Activated CD4-positive, alpha-beta T cell treated with anti-CD3 and anti-CD28 coated beads, Interleukin-2, amount 50 U/mL, for 48 hours (primary cell): Measurements from ENCODE around the gene STARD13.
"Not testable (repeated sequence)": the region's sequence is repeated elsewhere in the genome, so short reads cannot be mapped to it uniquely, and the experiment has no call there.

Experiments used
- DNase-seq, 2 experiments: peaks; one replicate each; pipeline ENCODE4 v3.0.0-alpha.2; 2020

Gene STARD13

DNA sequence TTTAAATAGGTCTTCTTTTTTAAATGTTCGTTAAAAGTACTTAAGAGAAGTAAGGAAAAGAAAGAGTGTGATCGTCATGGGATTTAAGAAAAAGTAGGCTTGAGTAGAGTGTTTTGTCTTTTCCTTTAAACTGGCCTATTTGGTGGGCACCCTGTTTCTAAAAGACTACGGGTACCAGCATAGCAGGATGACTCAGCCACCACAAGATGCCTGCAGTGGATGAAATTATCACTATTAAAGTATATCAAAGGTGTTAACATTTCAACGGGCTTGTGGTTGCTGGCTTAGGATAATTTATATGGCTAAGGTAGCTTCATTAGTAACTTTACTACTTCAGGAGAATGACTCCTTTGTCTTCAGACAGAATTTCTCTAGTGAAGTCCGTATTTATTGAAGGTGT, 112.6 kb downstream of the STARD13 start:
- no peak for DNase-seq

- DNase-seq, result no peak
Measured at GRCh38 chr13:33172400-33172799, 113.2 kb downstream of the STARD13 start.

GRCh38 chr13:33169273-33169980, 116.1 kb downstream of the STARD13 start:
- DNase-seq, result no peak

- no peak for DNase-seq
Measured at GRCh38 chr13:33168321-33168960, 117.1 kb downstream of the STARD13 start.

- no peak for DNase-seq
Measured at GRCh38 chr13:33167491-33167890, 118.1 kb downstream of the STARD13 start.

GRCh38 chr13:33165787-33166186, 119.8 kb downstream of the STARD13 start:
- no peak for DNase-seq

- DNase-seq, result no peak
Measured at GRCh38 chr13:33164331-33164730, 121.2 kb downstream of the STARD13 start.

- not testable (repeated sequence) for DNase-seq
Measured at GRCh38 chr13:33162725-33163124, 122.8 kb downstream of the STARD13 start.

- no peak for DNase-seq
Measured at GRCh38 chr13:33158816-33159215, 126.7 kb downstream of the STARD13 start.

- DNase-seq, result no peak
Measured at GRCh38 chr13:33158271-33158670, 127.3 kb downstream of the STARD13 start.

DNA sequence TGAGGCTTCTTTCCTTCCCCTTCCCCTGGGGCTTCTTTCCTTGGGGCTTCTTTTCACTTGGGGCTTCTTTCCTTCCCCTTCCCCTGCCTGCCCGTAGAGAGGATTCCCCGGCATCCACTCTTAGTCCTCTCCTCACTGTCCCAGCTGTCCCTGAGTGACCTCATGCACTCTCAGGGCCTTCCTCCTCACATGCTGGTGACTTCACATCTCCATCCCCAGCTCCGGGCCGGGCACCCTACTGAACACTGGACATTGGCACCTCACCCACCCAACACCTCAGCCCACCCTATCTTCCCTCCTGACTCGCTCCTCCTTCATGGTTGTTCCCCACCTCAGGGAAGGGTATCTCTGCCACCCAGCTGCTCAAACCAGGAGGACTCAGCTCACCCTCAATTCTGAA, 130.6 kb downstream of the STARD13 start:
- DNase-seq, result no peak

GRCh38 chr13:33153421-33154404, 131.8 kb downstream of the STARD13 start:
- DNase-seq, result no peak

DNA sequence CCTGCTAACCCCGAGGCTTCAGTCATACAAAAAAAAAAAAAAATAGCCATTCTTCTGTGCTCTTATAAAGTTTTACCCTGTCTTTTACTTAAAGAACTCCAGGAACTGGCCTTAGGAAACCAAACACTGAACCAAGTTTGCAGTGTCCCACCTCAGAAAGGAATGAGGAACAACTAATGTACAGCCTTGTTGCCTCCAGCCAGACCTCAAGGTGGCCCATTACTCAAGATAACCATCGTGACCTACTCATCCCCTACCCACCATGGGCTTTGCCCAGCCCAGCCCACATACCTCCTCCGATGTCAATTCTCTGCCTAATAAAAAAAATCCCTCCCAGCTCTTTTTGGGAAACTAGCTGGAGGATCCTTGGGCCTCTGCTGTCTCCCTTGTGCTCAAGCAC, 133.2 kb downstream of the STARD13 start:
- DNase-seq, result no peak

- no peak for DNase-seq
Measured at GRCh38 chr13:33150662-33151061, 134.9 kb downstream of the STARD13 start.

- DNase-seq, result no peak
Measured at GRCh38 chr13:33150126-33150525, 135.4 kb downstream of the STARD13 start.

DNA sequence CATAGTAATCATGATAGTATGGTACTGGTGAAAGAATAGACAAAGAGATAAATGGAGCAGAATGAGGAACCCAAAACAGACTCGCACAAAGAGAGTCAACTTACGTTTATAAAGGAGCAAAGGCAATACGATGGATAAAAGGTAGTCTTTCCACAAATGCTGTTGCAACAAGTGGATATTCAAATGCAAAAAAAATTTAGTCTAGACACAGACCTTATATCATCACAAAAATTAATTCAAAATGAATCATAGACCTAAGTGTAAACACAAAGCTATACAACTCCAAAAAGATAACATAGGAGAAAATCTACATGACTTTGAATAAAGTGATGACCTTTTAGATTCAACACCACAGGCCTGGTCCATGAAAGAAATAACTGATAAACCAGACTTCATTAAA, 137.7 kb downstream of the STARD13 start:
- no peak for DNase-seq

GRCh38 chr13:33146843-33147611, 138.5 kb downstream of the STARD13 start:
- DNase-seq, result peak in 1 of 2 experiments; percentile 8

DNA sequence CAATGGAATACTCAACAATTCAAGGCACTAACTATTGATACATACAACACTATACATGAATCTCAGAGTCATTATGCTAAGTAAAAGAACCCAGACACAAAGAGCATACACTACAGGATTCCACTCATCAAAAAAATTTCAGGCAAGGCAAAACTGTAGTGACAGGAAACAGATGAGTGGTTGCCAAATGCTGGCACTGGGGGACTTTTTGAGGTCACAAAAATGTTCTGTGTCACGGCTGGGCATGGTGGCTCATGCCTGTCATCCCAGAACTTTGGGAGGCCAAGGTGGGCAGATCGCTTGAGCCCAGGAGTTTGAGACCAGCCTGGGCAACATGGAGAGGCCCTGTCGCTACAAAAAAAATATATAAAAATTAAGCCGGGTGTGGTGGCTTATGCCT, 139.9 kb downstream of the STARD13 start:
- peak in 1 of 2 experiments; percentile 3 for DNase-seq

DNA sequence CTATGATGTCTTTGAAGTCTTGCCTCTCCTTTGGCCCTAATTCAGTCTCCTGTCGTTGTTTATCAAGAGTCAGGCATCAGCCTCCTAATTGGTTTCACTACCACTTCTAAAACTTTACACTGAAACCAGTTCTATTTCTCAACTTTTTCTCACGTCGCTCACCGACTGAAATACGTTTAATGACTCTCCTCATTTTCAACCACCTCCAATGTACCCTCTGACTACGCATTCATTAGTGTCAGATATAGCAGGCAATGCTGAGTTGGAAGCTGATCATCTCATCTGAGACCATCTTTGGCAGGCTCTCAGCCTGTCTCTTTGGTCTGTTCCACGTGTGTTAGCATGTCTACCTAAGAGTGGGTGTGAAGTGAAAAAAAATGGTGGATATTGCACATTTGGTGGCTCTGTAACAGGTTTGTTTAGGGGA, 141.2 kb downstream of the STARD13 start:
- no peak for DNase-seq

DNA sequence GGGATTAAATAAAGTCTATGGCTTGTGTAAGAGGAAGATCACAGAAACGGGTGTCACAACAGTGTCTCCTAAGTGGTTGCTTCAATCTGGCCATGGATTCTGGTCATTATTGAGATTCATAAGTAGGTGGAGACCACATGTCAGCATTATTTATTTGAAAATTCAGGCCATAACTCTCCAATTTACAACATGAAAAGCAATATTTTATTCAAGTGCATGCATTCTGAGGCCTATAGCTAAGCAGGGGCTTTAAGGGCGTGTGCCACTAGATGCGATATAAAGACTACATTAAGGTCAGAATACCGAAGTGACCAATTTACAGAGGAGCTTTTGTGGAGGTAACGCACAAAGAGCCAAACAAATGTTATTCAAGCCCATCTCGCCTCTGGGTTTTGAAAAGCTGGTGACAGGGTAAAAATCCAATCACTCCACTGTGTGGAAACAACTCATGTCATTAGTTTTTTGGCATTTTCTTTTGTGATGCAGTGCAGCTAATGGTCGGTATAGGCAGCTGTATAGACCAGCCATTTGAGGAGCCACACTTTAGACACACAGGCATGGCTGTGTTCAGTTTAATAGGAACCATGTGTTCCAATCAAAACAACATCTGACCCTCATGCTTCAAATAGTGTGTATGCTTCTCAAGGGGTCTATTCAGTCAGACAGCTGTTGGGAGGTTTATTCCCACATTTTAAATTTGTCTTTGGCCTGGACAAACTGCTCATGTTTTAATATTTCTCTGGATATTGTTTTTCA, 145.6 kb downstream of the STARD13 start:
- DNase-seq, result no peak

GRCh38 chr13:33139184-33139583, 146.4 kb downstream of the STARD13 start:
- no peak for DNase-seq

- DNase-seq, result no peak
Measured at GRCh38 chr13:33138441-33138840, 147.1 kb downstream of the STARD13 start.
